GM12892 (cell line): ENCODE data around the gene SLC18B1.

Experiments
- POLR2A ChIP-seq: IDR thresholded peaks from 2 replicates; pipeline ENCODE4 v1.6.1; 2011; ENCODE audit warnings: low read depth, low read length, control low read depth
- TAF1 ChIP-seq: IDR thresholded peaks from 2 replicates; pipeline ENCODE4 v1.6.1; 2011; ENCODE audit warnings: low read depth, mild to moderate bottlenecking, control low read depth, low read length, borderline replicate concordance

- peak; percentile 42; the same call in 1 of the 2 replicates for TF ChIP-seq POLR2A
- no peak; the same call in 1 of the 2 replicates for TF ChIP-seq TAF1
These were observed 35.2 kb downstream of the SLC18B1 start for GRCh38 chr6:132763269-132763668.
